Inferior parietal cortex (tissue), 1 donor: ENCODE measurements around the gene MTA1.

ENCODE experiments used
- DNase-seq: peaks from one replicate; pipeline ENCODE4 v3.0.0-alpha.2; 2016; ENCODE audit errors: extremely low spot score

The MTA1 gene

GRCh38 chr14:105423488-105424195 is 4.0 kb downstream of the MTA1 start:
- no peak for DNase-seq

GRCh38 chr14:105424861-105425260 is 5.2 kb downstream of the MTA1 start:
- no peak for DNase-seq

GRCh38 chr14:105425823-105426247 is 6.2 kb downstream of the MTA1 start:
- DNase-seq, result no peak

- no peak for DNase-seq
These were observed 6.9 kb downstream of the MTA1 start for GRCh38 chr14:105426416-105427130.

- DNase-seq, result no peak
These were observed 7.8 kb downstream of the MTA1 start for GRCh38 chr14:105427412-105427811.

GRCh38 chr14:105427936-105428485 is 8.4 kb downstream of the MTA1 start:
- no peak for DNase-seq

- no peak for DNase-seq
These were observed 10.4 kb downstream of the MTA1 start for GRCh38 chr14:105430042-105430441.

- no peak for DNase-seq
These were observed 10.9 kb downstream of the MTA1 start for GRCh38 chr14:105430565-105430964.

GRCh38 chr14:105431256-105431655 is 11.6 kb downstream of the MTA1 start:
- DNase-seq, result no peak

- no peak for DNase-seq
These were observed 13.0 kb downstream of the MTA1 start for GRCh38 chr14:105432657-105433056.

- DNase-seq, result no peak
These were observed 13.6 kb downstream of the MTA1 start for GRCh38 chr14:105433161-105433605.

- no peak for DNase-seq
These were observed 16.8 kb downstream of the MTA1 start for GRCh38 chr14:105436402-105436801.

GRCh38 chr14:105436891-105437722 is 17.5 kb downstream of the MTA1 start:
- DNase-seq, result no peak

GRCh38 chr14:105437723-105438500 is 18.3 kb downstream of the MTA1 start:
- no peak for DNase-seq

- DNase-seq, result no peak
These were observed 19.6 kb downstream of the MTA1 start for GRCh38 chr14:105439179-105439578.

- DNase-seq, result no peak
These were observed 20.3 kb downstream of the MTA1 start for GRCh38 chr14:105439710-105440553.

GRCh38 chr14:105440554-105440900 is 20.9 kb downstream of the MTA1 start:
- no peak for DNase-seq

GRCh38 chr14:105440992-105441391 is 21.4 kb downstream of the MTA1 start:
- DNase-seq, result no peak

- no peak for DNase-seq
These were observed 22.5 kb downstream of the MTA1 start for GRCh38 chr14:105442125-105442524.

GRCh38 chr14:105442834-105443233 is 23.2 kb downstream of the MTA1 start:
- no peak for DNase-seq
